ENCODE data around the gene NAGLU. TPM values are rescaled to one million over a fixed set of nuclear protein-coding genes. Genes with fewer than 3 reads are reported as not detected.
A peak's percentile ranks its signal among the peaks of the same experiment; 100 is the strongest.

Gene NAGLU
- total and polyA plus RNA-seq, 2 of the 13 experiments (the other 11 are each of a cell fraction or from before 2014, with no cell fraction given): 28.2 to 40.1 TPM

DNA sequence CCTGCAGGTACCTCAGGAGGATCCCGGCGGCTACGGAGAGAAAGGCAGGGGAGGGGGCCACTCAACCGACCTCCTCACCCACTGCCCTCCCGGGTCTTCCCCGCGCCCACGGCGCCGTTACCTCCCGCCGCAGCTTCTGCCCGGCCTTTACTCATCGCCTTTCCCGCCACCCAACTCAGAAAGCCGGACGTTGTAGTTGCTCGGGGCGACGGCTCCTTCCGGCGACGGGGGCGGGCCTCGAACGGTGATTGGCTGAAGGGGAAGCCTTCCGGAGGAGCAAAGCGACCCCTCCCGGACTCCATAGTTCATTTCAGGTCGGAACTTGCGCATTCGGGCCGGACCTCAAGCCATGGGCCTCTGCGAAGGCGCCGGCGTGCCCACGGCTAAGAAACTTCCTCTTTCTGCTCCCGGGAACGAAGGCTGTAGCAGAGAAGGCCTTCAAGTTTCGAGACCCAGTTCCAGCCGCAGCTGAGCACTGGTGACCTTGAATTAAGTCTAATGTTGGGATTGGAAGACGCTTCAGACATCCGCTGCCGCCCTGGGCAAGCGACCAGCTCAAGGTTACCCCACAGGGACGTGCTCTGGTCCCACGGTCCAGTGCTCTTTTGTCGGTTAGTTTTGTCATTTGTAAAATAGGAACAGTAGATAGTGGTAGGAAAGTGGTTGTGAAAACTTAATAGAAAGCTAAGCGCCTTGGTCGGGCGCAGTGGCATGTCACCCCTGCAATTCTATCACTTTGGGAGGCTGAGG, 41.7 kb downstream of the NAGLU start, which contains the start of gene PSMC3IP (continued):
- no peak for TF ChIP-seq PAF1 (CRISPR knock-in tag; IDR thresholded peaks at IDR 0.05)
- TF ChIP-seq, protein P1, sequence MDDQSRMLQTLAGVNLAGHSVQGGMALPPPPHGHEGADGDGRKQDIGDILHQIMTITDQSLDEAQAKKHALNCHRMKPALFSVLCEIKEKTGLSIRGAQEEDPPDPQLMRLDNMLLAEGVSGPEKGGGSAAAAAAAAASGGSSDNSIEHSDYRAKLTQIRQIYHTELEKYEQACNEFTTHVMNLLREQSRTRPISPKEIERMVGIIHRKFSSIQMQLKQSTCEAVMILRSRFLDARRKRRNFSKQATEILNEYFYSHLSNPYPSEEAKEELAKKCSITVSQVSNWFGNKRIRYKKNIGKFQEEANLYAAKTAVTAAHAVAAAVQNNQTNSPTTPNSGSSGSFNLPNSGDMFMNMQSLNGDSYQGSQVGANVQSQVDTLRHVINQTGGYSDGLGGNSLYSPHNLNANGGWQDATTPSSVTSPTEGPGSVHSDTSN (CRISPR knock-in tag; IDR thresholded peaks at IDR 0.05; ENCODE audit: borderline replicate concordance): no peak
- TF ChIP-seq ZNF773 (CRISPR knock-in tag; IDR thresholded peaks at IDR 0.05; ENCODE audit: borderline replicate concordance): peak; percentile 45; the same call in 1 of the 2 replicates
- TF ChIP-seq ZNF136 (CRISPR knock-in tag; IDR thresholded peaks at IDR 0.05; ENCODE audit: low read depth): peak; percentile 51; the same call in 1 of the 2 replicates
- no peak; the same call in 1 of the 2 replicates for TF ChIP-seq REL (CRISPR knock-in tag; conservative IDR thresholded peaks at IDR 0.05)
- TF ChIP-seq, protein P2, sequence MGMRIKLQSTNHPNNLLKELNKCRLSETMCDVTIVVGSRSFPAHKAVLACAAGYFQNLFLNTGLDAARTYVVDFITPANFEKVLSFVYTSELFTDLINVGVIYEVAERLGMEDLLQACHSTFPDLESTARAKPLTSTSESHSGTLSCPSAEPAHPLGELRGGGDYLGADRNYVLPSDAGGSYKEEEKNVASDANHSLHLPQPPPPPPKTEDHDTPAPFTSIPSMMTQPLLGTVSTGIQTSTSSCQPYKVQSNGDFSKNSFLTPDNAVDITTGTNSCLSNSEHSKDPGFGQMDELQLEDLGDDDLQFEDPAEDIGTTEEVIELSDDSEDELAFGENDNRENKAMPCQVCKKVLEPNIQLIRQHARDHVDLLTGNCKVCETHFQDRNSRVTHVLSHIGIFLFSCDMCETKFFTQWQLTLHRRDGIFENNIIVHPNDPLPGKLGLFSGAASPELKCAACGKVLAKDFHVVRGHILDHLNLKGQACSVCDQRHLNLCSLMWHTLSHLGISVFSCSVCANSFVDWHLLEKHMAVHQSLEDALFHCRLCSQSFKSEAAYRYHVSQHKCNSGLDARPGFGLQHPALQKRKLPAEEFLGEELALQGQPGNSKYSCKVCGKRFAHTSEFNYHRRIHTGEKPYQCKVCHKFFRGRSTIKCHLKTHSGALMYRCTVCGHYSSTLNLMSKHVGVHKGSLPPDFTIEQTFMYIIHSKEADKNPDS (CRISPR knock-in tag; IDR thresholded peaks at IDR 0.05): no peak
- TF ChIP-seq, protein P3, sequence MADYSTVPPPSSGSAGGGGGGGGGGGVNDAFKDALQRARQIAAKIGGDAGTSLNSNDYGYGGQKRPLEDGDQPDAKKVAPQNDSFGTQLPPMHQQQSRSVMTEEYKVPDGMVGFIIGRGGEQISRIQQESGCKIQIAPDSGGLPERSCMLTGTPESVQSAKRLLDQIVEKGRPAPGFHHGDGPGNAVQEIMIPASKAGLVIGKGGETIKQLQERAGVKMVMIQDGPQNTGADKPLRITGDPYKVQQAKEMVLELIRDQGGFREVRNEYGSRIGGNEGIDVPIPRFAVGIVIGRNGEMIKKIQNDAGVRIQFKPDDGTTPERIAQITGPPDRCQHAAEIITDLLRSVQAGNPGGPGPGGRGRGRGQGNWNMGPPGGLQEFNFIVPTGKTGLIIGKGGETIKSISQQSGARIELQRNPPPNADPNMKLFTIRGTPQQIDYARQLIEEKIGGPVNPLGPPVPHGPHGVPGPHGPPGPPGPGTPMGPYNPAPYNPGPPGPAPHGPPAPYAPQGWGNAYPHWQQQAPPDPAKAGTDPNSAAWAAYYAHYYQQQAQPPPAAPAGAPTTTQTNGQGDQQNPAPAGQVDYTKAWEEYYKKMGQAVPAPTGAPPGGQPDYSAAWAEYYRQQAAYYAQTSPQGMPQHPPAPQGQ (CRISPR knock-in tag; IDR thresholded peaks at IDR 0.05; ENCODE audit: borderline replicate concordance): 0 out of 2 replicates have a peak, but pooled peaks have one; percentile 31
- TF ChIP-seq HDAC2 (CRISPR knock-in tag; IDR thresholded peaks at IDR 0.05): no peak
- TF ChIP-seq, protein P4, sequence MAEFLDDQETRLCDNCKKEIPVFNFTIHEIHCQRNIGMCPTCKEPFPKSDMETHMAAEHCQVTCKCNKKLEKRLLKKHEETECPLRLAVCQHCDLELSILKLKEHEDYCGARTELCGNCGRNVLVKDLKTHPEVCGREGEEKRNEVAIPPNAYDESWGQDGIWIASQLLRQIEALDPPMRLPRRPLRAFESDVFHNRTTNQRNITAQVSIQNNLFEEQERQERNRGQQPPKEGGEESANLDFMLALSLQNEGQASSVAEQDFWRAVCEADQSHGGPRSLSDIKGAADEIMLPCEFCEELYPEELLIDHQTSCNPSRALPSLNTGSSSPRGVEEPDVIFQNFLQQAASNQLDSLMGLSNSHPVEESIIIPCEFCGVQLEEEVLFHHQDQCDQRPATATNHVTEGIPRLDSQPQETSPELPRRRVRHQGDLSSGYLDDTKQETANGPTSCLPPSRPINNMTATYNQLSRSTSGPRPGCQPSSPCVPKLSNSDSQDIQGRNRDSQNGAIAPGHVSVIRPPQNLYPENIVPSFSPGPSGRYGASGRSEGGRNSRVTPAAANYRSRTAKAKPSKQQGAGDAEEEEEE (CRISPR knock-in tag; IDR thresholded peaks at IDR 0.05; ENCODE audit: borderline replicate concordance): peak; percentile 93; the same call in 1 of the 2 replicates
- peak; percentile 92; the same call in 1 of the 2 replicates for TF ChIP-seq ZNF749 (CRISPR knock-in tag; IDR thresholded peaks at IDR 0.05; ENCODE audit: borderline replicate concordance)
- TF ChIP-seq, protein P5, sequence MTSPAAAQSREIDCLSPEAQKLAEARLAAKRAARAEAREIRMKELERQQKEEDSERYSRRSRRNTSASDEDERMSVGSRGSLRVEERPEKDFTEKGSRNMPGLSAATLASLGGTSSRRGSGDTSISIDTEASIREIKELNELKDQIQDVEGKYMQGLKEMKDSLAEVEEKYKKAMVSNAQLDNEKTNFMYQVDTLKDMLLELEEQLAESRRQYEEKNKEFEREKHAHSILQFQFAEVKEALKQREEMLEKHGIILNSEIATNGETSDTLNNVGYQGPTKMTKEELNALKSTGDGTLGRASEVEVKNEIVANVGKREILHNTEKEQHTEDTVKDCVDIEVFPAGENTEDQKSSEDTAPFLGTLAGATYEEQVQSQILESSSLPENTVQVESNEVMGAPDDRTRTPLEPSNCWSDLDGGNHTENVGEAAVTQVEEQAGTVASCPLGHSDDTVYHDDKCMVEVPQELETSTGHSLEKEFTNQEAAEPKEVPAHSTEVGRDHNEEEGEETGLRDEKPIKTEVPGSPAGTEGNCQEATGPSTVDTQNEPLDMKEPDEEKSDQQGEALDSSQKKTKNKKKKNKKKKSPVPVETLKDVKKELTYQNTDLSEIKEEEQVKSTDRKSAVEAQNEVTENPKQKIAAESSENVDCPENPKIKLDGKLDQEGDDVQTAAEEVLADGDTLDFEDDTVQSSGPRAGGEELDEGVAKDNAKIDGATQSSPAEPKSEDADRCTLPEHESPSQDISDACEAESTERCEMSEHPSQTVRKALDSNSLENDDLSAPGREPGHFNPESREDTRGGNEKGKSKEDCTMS (CRISPR knock-in tag; conservative IDR thresholded peaks at IDR 0.05): 0 out of 2 replicates have a peak, but pooled peaks have one; percentile 66
- TF ChIP-seq, protein P6, sequence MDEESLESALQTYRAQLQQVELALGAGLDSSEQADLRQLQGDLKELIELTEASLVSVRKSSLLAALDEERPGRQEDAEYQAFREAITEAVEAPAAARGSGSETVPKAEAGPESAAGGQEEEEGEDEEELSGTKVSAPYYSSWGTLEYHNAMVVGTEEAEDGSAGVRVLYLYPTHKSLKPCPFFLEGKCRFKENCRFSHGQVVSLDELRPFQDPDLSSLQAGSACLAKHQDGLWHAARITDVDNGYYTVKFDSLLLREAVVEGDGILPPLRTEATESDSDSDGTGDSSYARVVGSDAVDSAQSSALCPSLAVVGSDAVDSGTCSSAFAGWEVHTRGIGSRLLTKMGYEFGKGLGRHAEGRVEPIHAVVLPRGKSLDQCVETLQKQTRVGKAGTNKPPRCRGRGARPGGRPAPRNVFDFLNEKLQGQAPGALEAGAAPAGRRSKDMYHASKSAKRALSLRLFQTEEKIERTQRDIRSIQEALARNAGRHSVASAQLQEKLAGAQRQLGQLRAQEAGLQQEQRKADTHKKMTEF (CRISPR knock-in tag; IDR thresholded peaks at IDR 0.05): peak; percentile 91
- TF ChIP-seq SIN3A (IDR thresholded peaks at IDR 0.05; ENCODE audit: borderline replicate concordance, low read depth, low read length): peak; percentile 98
- no peak for TF ChIP-seq XBP1 (CRISPR knock-in tag; IDR thresholded peaks at IDR 0.05)
- TF ChIP-seq PTBP1 (IDR thresholded peaks at IDR 0.05; ENCODE audit: low read depth, low read length, poor library complexity, severe bottlenecking): no peak
- TF ChIP-seq TBL1XR1 (IDR thresholded peaks at IDR 0.05; ENCODE audit: borderline replicate concordance, low read length, partially characterized antibody): peak; percentile 37

All from HepG2 (cell line).